GM21723 (cell line): ENCODE results near the gene CDKAL1.

Experiments used
- ATAC-seq: cut with Tn5 transposase; IDR thresholded peaks from one replicate; pipeline ENCODE4 v1.9.1; 2021; ENCODE audit warnings: mild to moderate bottlenecking, moderate library complexity; ENCODE audit not compliant: unreplicated experiment

The CDKAL1 gene

DNA sequence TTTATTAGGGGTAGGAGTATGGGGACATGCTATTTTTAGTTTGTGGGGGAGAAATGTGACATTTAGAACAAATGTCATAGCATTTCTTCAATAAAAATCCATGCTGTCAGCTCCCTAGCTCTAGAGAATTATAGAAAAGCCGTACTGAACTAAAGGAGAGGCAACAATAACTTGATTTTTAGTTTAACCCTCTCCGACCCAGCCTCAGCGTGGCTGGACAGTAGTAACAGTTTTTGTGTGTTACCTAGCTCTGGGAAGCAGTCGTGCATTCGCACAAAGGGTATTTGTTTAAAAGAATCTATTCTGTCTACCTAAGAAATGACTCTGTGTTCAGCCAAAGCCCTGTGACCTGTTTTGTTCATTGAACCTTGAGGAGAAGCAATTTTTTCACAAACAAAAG, 616.9 kb downstream of the CDKAL1 start:
- ATAC-seq: no peak

DNA sequence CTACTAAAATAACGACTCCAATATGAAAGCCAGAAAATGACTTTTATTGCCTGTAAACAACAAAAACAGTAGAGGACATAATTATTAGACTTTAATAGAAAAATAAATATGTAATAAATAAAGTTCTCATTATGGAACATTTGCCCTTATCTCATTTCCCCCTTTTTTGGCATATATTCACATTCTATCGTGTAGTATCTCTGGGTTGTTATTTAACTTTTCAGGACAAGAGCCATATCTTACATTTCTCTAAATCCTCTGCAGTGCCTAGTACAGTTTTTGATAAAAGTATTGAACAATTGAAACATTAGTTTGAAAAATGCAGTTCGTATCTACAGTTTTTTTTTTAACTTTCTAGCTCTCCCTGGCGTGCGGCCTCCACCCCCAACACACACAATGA, 617.3 kb downstream of the CDKAL1 start:
- no peak for ATAC-seq

DNA sequence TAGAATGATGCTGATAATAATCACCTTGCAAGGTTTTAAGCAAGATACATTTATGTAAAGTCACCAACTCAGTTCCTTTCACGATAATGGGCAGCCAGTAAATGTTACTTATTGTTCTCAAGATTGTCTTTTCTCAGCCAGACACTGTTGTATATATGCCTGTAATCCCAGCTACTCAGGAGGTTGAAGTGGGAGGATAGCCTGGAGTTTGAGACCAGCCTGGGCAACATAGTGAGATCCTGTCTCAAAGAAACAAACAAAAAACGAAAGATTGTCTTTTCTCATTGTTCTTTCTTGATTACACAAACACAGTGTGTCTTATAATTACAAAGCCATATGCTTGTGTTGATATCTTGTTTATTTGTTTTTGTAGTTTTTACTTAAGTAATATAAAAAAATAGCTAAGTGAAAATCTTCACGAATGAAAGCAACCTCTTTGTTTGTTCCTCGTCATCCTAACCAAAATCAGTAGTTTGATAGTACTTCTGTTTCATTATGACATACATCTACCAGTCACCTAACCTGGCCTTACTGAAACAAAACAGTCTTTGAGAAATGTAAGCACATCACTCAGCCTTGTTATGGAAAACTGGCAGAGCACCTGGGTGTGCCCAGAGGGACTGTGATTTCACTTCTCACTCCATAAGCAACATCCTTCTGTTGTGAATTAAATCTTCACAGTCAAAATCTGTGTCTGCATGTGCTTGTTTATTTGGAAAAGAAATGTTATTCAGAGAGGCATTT, 623.1 kb downstream of the CDKAL1 start:
- peak; percentile 84 for ATAC-seq

DNA sequence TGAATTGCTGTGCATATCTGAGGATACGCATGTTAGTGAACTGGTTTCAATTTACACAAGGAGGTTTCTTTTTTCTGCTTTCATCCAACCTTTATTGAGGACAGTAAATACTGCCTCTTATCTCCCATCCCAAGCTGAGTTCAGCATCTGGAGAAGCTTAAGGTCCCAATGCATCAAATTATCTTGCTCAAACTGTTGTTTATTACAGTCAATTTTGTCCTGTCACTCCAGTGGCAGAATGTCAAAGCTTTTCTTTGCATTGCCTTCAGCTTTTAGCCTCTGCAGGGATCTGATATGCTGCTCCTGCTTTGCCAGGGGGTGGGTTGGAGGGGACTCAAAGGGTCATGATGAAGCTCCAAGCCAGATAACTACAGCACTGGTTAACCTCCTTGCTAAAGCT, 623.9 kb downstream of the CDKAL1 start:
- peak; percentile 23 for ATAC-seq

DNA sequence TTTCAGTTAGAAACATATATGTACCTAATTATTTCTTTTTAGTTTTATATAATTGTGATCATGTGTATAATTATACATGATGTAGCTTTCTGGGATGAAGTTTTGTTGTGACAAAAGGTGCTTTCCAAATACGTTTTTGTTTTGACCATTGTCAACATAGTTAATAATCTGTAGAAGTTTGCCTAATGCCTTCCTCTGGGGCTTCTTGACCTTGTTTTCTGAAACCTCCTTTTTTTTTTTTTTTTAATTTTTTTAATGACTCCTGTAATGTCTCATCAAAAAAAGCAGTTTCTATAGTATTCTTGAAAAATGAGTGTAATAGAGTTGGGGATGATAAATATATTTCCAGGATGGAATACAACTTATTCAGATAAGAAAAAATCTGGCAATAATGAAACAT, 624.6 kb downstream of the CDKAL1 start:
- ATAC-seq: no peak

DNA sequence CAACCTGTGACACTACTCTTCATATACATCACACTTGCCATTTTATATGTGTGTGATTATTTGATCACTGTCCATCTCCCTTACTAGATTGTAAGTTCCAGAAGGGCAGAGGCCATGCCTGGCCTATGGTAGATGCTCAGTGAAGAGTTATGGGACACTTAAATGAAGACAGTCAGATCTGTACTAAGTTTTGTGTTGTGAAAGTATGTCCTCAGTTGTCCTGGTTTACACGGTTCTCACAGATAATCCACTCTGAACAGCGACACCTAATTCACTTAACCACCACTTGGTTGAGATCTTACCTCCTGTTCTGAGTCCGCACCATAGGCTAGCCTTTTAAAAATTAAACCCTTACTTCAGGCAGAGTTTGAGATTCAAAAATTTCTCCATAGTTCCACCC, 625.2 kb downstream of the CDKAL1 start:
- no peak for ATAC-seq

DNA sequence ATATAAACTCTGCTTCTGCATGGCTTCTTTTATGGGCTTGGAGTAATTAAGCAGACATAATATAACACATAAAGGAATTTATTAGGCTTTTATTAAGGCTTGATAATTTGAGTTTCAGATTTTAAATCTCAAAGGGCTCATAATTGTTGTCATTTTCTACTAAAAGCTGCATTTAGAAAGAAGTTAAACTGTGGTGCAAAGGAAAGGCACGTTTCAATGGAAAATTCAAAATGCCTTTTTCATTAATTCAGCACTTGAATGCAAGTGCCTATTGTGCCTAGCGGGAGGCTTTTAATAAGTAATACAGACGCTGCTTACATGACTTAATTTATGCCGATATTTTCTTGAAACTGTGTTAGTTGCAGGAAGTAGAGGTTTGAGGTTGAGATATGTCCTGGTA, 627.5 kb downstream of the CDKAL1 start:
- no peak for ATAC-seq

DNA sequence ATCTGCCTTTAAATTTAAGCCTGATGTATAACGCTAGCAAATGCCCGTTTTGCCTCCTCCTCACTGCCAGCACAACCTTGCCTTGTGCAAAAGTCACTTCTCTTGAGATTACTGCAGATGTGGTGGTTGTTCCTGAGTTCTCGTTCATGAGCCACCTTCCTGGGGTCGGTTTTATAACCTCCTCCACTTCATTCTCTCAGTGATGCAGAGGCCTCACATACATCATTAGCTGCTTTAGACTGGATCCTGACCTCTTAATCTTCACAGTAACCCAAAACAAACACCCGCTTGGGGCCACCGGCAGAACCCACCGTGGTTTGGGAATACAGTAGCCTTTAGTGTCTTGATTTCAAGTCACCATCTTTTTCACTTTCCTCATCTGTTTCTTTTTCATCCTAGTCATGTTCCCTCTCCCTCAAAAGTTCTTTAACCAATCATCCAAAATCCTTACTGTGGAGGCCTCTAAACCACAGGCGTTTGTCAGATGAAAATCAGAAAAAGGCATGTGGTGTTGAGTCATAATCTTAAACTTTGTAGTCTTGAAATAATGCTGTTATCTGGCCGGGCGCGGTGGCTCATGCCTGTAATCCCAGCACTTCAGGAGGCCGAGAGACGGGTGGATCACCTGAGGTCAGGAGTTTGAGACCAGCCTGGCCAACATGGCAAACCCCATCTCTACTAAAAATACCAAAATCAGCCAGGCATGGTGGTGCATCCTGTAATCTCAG, 629.0 kb downstream of the CDKAL1 start:
- ATAC-seq: no peak

DNA sequence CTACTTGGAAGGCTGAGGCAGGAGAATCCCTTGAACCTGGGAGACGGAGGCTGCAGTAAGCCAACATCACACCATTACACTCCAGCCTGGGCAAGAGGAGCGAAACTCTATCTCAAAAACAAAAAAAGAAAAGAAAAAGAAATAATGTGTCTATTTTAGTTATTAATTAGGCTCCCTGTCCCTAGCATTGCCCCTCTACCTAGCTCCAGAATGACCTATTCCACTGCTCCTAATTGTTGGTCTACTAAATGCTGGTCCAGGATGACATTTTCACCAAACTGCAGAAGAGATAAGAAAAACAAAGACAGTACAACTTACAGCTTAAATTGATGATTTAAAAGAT, 629.6 kb downstream of the CDKAL1 start:
- ATAC-seq: no peak

DNA sequence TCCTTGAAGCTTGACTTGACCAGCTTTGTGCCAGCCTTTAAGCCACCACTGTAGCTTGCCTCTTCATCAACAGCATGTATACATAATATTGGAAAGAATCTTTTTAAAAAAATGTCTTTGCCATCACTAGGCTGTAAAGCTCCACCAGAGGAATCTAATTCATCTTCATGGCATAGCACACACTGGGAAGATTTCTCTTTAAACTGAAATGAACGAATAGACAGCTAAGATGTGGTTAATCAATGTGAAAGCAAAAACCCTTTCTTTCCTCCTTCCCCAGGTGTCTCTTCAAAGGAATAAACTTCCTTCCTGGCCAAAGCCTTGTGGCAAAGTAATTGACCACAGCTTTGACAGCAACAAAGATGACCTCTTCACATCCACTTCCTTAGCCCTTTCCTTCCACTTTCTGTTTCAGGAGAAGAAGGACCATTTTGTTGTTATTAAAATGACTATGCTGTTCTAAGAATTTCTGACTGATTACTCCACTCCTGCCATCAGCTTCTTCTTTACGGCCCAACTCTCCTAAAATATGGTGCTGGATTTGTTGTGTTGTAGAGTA, 630.6 kb downstream of the CDKAL1 start:
- ATAC-seq: no peak

DNA sequence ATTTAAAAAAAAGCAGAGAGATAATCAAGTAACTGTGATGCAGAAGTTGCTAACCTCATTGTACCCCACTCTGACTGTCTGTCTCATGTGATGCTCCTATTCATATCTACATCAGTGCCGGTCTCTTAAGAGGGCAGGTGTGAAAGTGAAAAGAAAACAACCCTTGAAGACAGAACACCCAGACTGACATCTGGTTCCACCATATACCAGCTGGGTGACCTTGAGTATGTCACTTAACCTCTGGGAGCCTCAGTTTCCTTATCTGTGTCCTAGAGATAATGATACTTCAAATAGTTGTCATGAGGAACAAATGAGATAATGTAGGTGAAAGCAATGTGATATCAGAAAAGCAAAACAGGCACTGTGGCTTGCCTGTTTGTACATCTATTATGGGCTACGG, 632.5 kb downstream of the CDKAL1 start:
- ATAC-seq: no peak

DNA sequence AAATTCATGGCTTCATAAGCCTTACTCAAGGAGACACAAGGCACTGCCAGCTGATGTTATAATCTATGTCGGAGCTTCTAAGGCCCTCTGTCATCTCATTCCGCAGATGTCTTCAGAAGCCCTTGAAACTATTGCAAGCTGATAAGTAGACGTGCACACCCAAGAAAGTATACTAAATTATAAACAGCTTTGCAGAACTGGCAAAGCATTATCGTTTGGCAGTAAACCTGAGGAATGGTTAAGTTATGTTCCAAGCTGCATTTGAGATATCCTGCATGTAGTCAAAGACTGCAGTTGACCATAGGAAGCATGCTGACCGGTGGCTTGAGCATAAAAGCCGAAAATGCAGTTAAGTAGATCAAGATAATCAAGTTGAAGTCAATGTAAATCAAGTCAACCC, 633.5 kb downstream of the CDKAL1 start:
- ATAC-seq: no peak

DNA sequence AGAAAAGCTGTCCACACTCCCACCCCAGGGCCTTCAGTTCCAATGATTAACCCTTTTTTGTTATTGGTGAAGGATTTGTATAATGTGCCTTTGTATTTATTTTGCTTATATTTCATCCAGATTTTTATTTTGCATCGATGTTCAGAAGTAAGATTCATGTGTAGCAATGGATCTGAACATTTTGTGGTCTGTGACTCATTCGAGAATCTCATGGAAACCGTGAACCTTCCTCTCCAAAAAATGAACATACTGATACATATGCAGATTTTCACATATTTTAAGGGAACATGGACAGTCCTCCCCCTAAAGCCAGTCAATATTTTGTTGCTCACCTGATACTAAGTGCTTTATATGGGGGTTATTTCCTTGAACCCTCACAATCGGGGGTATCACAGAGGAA, 637.5 kb downstream of the CDKAL1 start:
- no peak for ATAC-seq

DNA sequence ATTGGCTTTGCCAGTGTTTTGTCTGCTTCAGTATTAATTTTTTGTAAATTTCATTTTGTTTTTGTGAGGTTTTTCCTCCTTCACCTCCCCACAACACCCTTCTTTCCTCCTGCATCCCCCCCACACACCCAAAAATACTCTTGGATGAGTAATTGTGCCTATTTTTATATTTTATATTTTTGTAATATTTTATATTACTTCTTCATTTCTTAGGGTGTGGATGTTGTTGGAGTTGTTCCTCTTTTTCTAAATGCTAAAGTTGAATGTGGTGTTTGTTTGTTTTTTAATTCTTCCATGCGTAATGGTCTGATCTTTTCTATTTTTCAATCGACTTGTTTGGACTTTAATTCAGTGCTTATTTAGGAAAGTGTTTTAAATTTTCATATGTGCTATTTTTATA, 638.8 kb downstream of the CDKAL1 start:
- ATAC-seq: no peak

DNA sequence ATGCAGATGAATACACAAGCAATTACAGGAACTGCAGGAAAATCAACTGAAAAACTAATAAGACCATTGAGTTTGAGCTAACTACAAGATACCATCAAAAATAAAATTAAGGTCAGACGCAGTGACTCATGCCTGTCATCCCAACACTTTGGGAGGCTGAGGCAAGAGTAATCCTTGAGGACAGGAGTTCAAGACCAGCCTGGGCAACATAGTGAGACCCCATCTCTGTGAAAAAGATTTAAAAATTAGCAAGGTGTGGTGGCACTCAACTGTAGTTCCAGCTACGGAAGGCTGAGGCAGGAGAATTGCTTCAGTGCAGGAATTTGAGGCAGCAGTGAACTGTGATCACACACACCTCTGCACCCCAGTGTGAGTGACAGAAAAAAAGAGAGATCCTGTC, 639.4 kb downstream of the CDKAL1 start:
- ATAC-seq: no peak

DNA sequence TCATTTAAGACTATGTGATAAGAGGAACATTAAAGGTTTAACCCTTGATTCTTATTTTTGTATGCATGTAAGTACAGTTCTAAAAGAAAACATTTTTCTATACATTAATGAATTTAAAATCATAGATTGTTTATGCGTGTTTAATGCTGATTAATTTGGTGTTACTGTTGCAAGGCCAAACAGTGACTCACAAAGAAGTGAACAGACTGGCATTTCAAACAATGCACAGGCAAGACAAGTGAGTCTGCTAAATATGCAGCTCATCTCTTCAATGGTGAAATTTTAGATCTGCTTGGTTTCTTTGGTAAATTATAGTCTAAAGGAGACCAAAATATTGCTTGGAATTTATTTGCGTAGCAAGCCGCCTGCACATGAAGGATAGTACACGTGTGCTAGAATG, 641.9 kb downstream of the CDKAL1 start:
- no peak for ATAC-seq

DNA sequence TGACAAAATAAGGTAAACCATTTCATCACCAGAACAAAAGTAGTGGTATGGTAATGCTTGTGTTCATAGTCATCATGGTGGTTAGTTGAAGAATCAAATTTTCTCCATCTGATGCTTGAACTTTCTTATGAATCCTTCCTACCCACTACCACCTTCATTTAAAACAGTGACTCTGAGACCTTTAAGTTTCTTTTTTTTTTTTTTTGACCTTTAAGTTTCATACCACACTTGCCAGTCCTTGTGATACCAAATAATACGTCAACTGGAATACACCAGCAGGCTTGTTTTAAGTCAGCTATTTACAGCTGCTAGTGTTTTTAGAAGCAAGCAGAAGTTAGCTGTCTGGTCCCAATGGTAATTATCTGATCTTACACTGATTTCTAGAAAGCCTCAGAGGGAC, 645.9 kb downstream of the CDKAL1 start:
- peak; percentile 73 for ATAC-seq

DNA sequence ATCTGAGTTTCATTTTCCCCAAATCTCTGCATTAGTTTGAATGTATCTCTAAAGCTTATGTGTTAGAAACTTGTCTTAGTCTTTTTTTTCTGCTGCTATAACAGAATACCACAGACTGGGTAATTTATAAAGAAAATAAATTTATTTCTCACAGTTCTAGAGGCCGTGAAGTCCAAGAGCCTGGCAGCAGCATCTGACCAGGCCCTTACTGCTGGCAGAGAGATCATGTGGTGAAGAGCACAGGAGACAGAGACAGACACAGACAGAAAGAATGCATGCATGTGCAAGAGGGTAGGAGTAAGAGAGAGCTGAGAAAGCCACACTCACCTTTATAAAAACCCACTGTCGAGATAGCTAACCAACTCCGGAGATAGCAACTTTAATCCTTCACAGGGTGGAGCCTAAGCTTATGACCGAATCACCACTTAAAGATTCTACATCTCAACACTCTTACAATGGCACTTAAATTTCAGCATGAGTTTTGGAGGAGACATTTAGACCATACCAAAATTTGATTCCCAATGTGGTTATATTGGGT, 646.6 kb downstream of the CDKAL1 start:
- no peak for ATAC-seq

DNA sequence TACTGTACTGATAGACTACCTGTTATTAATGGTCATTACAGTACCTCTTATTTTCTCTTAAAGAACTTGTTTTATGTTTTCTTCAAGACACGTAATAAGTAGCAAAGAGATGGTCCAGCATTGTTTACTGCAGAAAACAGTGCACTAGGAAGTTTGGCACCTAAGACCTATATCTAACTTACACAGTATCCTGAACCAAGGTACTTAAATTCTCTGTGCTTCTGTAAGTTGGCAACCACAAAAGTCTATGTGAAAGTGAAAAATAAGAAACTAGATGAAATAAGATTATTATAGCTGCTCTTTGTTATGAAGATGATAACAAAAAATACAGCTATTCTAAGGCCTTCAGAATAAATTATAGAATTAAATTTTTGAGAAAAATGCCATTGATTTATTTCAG, 647.6 kb downstream of the CDKAL1 start:
- ATAC-seq: peak; percentile 56

DNA sequence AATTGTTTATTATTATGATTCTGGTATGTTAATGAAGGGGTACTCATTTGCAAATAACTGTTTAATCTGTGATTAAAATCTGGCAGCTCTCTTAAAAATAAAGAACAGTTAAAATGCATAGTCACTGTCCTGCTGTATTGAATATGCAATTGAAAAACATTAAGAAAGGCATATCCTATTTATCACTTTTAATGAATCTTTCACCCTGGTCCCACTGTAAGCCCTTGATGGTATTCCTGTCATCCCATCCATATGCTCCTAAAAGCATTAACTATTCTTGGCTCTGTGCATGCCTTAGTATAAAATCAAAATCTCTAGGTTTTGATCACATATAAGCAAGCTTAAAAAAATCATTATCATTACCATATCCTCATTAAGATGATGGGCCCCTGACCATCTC, 648.3 kb downstream of the CDKAL1 start:
- no peak for ATAC-seq

DNA sequence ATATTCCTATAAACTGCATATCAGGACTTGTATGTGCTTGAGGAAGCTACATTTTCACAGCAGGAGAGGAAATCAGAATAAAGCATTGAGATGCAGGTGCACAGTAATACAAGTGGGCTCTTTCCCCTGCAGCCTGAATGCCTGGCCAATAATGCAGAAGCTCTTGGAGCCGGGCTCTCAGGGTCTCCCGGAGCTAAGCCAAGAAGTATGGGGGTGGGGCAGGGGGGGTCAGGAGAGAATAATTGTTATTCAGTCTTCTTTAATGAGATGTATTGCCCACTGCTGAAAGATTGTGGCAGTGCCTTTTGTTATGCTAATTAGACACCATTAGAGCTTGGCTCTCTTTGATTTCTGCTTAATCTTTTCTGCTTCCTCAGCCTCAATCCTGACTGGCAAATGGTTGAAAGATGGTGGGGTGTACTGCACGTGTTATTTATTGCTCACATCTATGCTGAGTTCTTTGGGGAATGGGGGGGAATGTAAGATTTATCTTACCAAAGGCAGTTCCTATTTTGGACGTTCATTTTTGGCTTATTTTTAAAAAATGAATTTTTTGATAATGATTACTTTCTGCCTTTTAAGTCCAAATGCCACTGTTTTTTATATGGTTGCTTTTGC, 651.7 kb downstream of the CDKAL1 start:
- no peak for ATAC-seq
